ENCODE data around the gene STN1. TPM values are rescaled to one million over a fixed set of nuclear protein-coding genes. Genes with fewer than 3 reads are reported as not detected.
A peak's percentile ranks its signal among the peaks of the same experiment; 100 is the strongest.

The STN1 gene
- total and polyA plus RNA-seq, 2 of the 8 experiments (the other 6 are each of a cell fraction or from before 2014, with no cell fraction given), result 10.1 to 12.4 TPM

DNA sequence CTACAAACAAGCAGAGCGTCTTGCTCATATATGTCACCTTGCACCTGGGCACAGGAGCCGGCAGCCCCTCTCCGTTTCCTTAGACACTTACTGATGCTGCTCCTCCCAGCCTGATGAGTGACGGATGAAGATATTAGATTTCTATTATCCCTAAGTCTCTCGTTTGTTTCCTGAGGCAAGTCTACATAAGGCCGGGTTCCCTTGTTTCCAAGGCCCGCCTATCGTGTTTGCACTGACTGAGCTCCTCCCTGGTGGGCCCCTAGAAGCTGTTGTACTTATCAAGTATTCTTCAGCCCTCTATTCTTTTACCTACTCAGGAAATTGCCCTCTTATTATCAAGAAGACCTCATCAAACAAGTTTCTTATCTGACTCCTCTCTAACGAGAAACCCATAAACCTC, 81.1 kb downstream of the STN1 start:
- Histone ChIP-seq H3K9me3 (ENCODE audit: insufficient read depth in 2 of 2, low read depth in 1 of 2, low read length in 1 of 2) (0 out of 4 replicates have a peak, but pooled peaks cover 0 to 5% of the 10 kb centered on the region in 2 experiments), H4K91ac (replicated peaks; ENCODE audit: insufficient read length, low read length) (no peak overlapping the region), H3K4me2 (ENCODE audit: insufficient read depth in 1 of 2, low read depth in 2 of 2, low read length in 2 of 2) (no peak overlapping the region), H3K9ac (replicated peaks in 1 of 4; ENCODE audit: extremely low read depth in 1 of 4, low read depth in 3 of 4, low read length in 3 of 4) (no peak overlapping the region), H2BK5ac (ENCODE audit: low read depth, low read length) (no peak overlapping the region), H3K23ac (ENCODE audit: insufficient read length) (no peak overlapping the region), H3K4me3 (ENCODE audit: extremely low read depth in 1 of 4, insufficient read depth in 2 of 4, low read depth in 3 of 4, low read length in 4 of 4) (no peak overlapping the region), H3K36me3 (ENCODE audit: control insufficient read depth in 2 of 4, insufficient read depth in 4 of 4, low read length in 3 of 4) (no peaks in the 10 kb centered on the region), H2AK5ac (ENCODE audit: low read depth, low read length) (no peak overlapping the region), H3K27me3 (replicated peaks in 1 of 4; ENCODE audit: control insufficient read depth in 3 of 4, extremely low read depth in 1 of 4, insufficient read depth in 3 of 4, low read length in 3 of 4) (no peaks in the 10 kb centered on the region), H4K20me1 (replicated peaks in 1 of 2; ENCODE audit: control insufficient read depth in 1 of 2, insufficient read depth in 2 of 2, low read length in 2 of 2) (no peaks in the 10 kb centered on the region), H3K18ac (ENCODE audit: extremely low read depth, low read length) (peak overlapping the region; percentile 41; the same call in 1 of the 2 replicates), H3K4ac (replicated peaks; ENCODE audit: insufficient read length, low read depth, low read length) (no peak overlapping the region), H4K8ac (ENCODE audit: extremely low read depth, insufficient read depth, low read length) (no peak overlapping the region), H2AFZ (ENCODE audit: low read length) (no peak overlapping the region), H2BK120ac (replicated peaks; ENCODE audit: low read depth, low read length) (no peak overlapping the region), H3K14ac (ENCODE audit: insufficient read length) (no peak overlapping the region), H3K4me1 (replicated peaks in 1 of 4; ENCODE audit: control insufficient read depth in 3 of 4, insufficient read depth in 4 of 4, low read length in 3 of 4) (peaks cover 23 to 40% (median 34%) of the 10 kb centered on the region in 4 experiments), H2BK15ac (ENCODE audit: low read length) (no peak overlapping the region), H3K23me2 (ENCODE audit: low read depth, low read length) (peaks cover 5% of the 10 kb centered on the region; the same call in 1 of the 2 replicates), H2BK12ac (ENCODE audit: low read depth, low read length) (no peak overlapping the region), H3K79me1 (ENCODE audit: low read depth, low read length) (no peaks in the 10 kb centered on the region), H3K56ac (replicated peaks; ENCODE audit: insufficient read length, low read depth, low read length) (no peak overlapping the region), H4K5ac (ENCODE audit: insufficient read length, low read depth, low read length) (no peak overlapping the region), H3K27ac (ENCODE audit: low read depth, low read length) (no peak overlapping the region), H2BK20ac (ENCODE audit: low read length) (no peak overlapping the region), H3K79me2 (ENCODE audit: control insufficient read depth in 1 of 2, insufficient read depth in 2 of 2, low read length in 2 of 2) (no peaks in the 10 kb centered on the region)
- ChIA-PET POLR2A (ENCODE audit: partially characterized antibody) (interaction anchor here (1.3 to 1.5 kb wide), 3 partner anchors 11 to 15 kb away, joined by 3 to 4 read pairs (median 4); no protein-coding TSS in a partner anchor), CTCF (ENCODE audit: partially characterized antibody) (interaction anchor here (0.5 to 3.5 kb wide), 11 partner anchors 11 to 127 kb away, joined by 3 to 14 read pairs (median 5); partner anchors contain the start of gene SH3PXD2A)
- WGBS, 2 experiments (ENCODE audit: extremely low coverage in 1 of 2, insufficient coverage in 1 of 2, insufficient read length in 1 of 2, insufficient replicate concordance in 2 of 2, low coverage in 1 of 2, low lambda C conversion rate in 2 of 2, missing lambda C conversion rate in 1 of 2), result 86% methylated on average over 9 of the region's 9 CpGs; no CpG with 5 or more reads in 1 of the 2 experiments
- TF ChIP-seq SIRT6 (IDR thresholded peaks at IDR 0.05; ENCODE audit: low read length), result no peak
- no peak for TF ChIP-seq HDAC2 (IDR thresholded peaks at IDR 0.05; ENCODE audit: borderline replicate concordance in 1 of 2, low read depth in 2 of 2, low read length in 2 of 2)
- FAIRE-seq, result no peak
- no peak for DNase-seq (ENCODE audit: low read depth in 1 of 2, low spot score in 2 of 2)

Measured in H1 (cell line).